NCI-H226 (cell line): ENCODE data around the gene TIAM1.

Experiments used
- DNase-seq: peaks from one replicate; pipeline ENCODE4 v3.0.0-alpha.2; 2015

Gene TIAM1

GRCh38 chr21:31329456-31330143 lies 14.5 kb downstream of the TIAM1 start:
- no peak for DNase-seq

GRCh38 chr21:31326522-31327242 lies 17.4 kb downstream of the TIAM1 start:
- DNase-seq: no peak

DNA sequence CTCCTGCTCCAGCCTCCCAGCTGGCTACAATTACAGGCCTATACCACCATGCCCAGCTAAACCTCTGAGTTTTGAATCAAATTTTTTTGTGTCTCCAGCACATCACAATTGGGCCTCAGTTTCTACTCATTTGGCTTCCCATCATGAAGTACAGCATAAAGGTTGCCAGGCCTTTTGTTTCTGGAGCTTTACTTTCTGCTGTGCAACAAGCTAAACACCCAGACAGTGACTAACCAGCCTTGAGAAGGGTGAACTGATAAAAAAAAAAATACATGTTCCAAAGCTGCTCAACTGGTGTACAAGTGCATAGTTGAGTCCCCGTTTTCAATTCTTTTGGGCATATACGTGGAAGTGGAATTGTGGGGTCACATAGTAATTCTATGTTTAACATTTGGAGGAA lies 25.1 kb downstream of the TIAM1 start:
- DNase-seq: no peak

DNA sequence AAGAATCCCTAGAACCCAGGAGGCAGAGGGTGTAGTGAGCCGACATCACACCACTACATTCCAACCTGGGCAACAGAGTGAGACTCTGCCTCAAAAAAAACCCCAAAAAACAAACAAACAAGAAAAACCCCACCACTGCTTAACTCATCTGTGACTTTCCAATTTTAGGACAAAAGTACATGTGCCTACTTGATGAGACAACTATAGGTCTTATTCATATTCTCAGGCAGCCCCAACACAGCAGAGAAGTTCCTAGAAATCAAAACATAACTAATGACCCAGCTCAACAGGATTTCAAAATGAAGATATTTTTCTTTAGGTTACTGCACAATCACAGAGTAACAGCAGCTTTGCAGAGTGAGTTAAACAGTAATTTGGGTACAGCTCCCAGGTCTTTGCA lies 26.4 kb downstream of the TIAM1 start:
- no peak for DNase-seq

GRCh38 chr21:31316488-31317169 lies 27.4 kb downstream of the TIAM1 start:
- peak; percentile 77 for DNase-seq

DNA sequence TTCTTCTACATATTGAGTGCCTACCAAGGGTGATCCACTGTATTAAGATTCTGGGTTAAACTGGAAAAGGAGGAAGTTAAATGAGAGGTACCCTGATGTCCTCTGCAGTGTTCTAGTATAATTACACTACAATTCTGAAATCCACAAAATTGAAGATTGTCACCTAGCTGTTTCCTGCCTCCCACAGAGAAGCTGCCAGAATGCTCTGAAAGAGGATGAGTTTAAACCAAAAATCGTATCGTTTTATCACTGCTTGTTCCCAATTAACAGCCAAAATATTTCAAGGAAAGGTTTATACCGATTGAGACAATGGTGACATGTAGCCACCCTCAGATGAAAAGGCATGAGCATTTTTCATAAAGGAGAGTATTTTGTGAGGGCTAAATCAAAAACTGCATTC lies 28.0 kb downstream of the TIAM1 start:
- DNase-seq: no peak

DNA sequence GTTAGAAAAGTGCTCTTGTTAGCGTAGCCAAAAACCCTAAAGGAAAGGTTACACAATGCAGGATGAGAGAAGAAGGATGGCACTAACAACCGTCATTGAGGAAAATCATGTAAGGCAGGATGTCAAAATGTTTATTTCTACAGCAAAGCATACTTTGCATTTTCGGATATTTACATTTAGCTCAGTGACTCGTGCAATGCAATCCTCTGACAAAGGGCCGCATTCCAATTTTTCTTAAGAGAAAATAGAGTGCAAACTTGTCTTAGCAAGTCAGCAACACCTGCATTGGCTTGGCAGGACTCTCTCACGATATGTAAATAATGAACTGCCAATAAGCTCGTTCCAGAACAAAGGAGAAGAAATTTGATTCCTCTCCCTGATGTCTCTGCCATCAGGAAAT lies 33.3 kb downstream of the TIAM1 start:
- DNase-seq: no peak

DNA sequence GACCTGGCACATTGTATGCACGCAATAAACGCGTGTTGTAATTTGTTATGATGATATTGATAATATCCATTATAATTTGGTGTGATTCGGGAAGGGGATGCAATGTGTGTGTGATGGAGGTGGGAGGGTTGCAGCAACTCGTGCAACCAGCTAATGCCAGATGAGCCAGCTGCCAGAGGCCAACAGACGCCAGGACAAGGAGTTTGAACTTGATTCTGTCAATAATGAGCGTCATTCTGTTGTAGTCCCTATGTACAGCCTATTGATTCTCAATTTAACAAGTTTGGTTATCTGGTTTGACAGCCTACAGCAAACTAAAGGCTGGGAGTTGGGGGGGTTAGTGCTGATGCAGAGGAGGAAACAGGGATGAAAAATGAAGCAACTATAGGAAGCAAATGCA lies 35.5 kb downstream of the TIAM1 start:
- no peak for DNase-seq

DNA sequence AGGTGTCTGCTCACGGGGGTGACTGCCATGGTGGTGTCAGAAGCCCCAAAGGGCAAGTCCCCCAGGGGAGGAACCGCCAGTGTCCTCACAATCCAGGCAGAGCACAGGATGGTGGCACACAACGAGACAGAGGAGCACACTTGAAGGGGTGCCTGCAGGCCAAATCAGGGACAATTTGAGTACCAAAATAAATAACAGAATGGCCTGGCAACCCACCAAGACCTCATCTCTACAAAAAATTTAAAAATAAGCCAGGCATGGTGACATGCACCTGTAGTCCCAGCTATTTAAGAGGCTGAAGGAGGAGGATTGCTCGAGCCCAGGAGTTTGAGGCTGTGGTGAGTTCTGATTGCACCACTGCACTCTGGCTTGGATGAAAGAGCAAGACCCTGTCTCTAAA lies 38.2 kb downstream of the TIAM1 start:
- no peak for DNase-seq

DNA sequence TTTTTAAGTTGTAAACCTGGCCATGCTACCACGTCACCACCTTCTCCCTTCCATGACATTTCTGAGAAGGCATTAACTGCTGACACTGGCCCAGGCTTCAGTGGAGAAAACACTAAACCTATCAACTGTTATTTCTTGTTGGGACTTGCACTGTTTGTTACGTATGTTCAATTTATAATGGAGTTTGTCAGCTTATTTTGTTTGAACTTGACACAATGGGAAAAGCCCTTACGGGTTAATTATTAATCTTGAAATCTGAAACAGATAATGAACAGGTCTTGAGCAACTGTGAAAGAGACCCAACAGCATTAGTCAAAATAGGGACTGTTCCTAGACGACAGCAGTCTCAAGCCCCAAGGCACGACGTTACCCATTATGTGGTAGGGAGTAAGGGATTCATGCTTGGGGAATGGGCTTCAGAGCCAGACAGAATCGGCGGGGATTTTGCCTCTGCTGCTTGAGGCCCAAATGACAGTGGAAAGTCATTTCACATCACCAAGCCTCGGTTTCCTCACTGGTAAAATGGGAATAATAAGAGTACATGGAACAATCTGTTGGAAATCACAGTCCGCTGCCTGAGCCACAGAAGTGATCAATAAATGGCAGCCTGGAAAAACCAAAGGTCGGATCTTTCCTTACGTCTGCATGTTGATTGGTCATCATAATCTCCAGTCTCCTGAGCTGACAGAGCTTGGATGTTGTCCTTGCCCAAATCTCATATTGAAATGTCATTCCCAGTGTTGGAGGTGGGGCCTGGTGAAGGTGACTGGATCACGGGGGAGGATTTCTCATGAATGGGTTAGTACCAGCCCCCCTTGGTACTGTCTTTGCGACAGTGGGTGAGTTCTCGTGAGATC lies 44.5 kb downstream of the TIAM1 start:
- DNase-seq: no peak

- DNase-seq: no peak
Observed at GRCh38 chr21:31298618-31299269, 45.3 kb downstream of the TIAM1 start.

DNA sequence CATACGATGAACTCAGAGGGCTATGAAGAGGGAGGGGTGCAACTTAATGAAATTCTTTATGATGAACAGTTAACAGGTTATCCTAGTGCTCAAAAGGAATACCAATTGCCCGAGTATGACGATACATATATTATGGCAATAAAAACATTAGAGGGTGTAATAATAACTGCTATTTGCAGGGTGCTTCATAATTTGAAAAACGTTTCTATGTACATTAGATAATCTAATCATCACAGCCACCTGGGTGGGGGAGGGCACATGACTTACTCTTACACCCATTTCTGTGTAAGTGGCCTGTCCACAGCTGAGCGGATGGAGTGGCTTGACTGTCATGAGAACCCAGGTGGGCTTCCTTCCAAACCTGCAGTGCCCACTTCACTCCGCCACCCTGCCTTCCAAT lies 46.3 kb downstream of the TIAM1 start:
- no peak for DNase-seq

- DNase-seq: no peak
Observed at GRCh38 chr21:31295676-31296075, 48.4 kb downstream of the TIAM1 start.

DNA sequence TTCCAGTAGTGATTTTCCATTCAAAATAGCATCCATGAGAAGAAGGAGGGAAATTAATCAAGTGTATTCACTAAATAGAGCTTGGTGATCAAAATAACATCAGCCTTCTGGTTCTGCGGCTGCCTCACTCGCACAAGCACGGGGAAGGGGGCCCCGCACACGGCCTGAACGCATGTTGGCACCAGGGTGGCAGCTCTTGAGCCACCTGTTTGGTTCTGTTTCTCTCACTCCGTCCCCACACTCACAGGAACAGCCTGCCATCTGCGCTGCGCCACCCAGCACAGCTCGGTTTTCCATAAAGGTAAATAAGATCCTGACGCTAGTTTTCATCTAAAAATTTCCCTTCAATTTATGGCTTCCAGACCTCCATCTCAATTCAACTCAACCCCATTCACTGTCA lies 49.4 kb downstream of the TIAM1 start:
- no peak for DNase-seq

DNA sequence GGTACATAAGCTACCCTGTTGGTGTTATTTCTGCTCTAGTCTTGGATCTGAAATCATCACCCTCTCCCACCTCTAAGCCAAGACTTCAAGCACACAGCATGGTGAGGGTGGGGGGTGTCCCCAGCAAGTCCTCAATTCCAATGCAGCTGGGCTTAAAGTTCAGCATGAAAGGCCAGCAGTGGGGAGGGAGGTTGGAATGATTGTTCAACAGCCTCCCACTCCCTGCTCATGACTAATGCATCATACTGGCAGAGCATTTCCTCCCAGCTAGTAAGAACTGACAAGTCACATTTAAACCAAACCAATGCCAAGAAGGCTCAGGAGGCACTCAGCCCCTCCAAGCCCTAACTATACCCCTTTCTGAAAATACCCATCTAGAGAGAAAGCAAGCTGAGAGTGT lies 50.1 kb downstream of the TIAM1 start:
- peak; percentile 88 for DNase-seq

- no peak for DNase-seq
Observed at GRCh38 chr21:31290765-31291164, 53.3 kb downstream of the TIAM1 start.

- DNase-seq: no peak
Observed at GRCh38 chr21:31289702-31290101, 54.4 kb downstream of the TIAM1 start.

GRCh38 chr21:31288191-31288590 lies 55.9 kb downstream of the TIAM1 start:
- no peak for DNase-seq

- no peak for DNase-seq
Observed at GRCh38 chr21:31287201-31287600, 56.9 kb downstream of the TIAM1 start.

DNA sequence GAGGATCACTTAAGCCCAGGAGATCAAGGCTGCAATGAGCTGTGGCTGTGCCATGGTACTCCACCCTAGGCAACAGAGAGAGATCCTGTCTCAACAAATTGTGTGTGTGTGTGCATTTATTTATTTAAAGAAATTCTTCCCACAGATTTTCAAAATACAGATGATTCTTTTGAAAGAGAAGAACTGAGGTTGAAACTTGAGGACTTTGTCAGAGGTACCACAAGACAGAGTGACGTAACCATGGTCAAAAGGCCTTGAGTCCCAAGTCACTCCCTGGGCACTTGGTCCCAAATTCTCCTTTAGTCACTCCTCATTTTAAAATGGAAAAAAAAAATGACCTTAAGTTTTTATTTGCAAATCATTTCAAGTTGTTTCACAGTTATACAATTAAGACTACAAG lies 57.4 kb downstream of the TIAM1 start:
- DNase-seq: no peak

GRCh38 chr21:31284797-31285397 lies 59.2 kb downstream of the TIAM1 start:
- DNase-seq: peak; percentile 85

DNA sequence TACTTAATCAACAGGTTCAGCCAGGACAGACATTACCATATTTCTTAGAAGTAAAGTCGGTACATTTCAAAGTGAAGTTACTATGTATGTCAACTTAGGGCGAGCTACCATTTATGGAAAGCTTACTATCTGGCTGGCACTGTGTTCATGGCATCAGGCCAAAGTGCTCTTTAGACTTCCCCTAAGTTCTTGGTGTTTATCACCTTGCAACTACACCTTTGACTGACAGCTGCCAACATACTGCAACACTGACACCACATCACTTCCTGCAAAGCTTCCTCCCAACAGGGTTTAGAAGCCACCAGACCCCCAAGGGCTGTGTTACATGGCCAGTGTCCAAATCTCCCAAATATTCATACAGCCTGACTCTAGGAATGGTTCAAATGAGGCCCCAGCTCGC lies 61.0 kb downstream of the TIAM1 start:
- no peak for DNase-seq
